Fibroblast of lung (primary cell): ENCODE results near the gene MAN1A1. TPM values are rescaled to one million over a fixed set of nuclear protein-coding genes. Genes with fewer than 3 reads are reported as not detected.

Experiments
- DNase-seq, 2 donors: peaks; one replicate each; pipeline versions ENCODE4 v3.0.0 to v3.0.0-alpha.2; 2010; ENCODE audit warnings: low read depth in 2 of 2
- H2AFZ ChIP-seq: 2 replicates; pipeline ENCODE4 v1.5.1; 2012; ENCODE audit warnings: low read length, control low read depth, inconsistent platforms
- H3K27ac ChIP-seq: 2 replicates; pipeline ENCODE4 v1.5.1; 2011; ENCODE audit warnings: low read length, control low read depth; ENCODE audit not compliant: insufficient read depth
- H3K27me3 ChIP-seq: 2 replicates; pipeline ENCODE4 v1.5.1; 2011; ENCODE audit warnings: mild to moderate bottlenecking, low read length; ENCODE audit not compliant: control insufficient read depth, insufficient read depth
- H3K36me3 ChIP-seq: 2 replicates; pipeline ENCODE4 v1.5.1; 2011; ENCODE audit warnings: low read length; ENCODE audit not compliant: control insufficient read depth, insufficient read depth
- H3K4me1 ChIP-seq: 2 replicates; pipeline ENCODE4 v1.5.1; 2011; ENCODE audit warnings: low read length; ENCODE audit not compliant: control insufficient read depth, insufficient read depth; ENCODE audit errors: extremely low read depth
- H3K4me2 ChIP-seq: 2 replicates; pipeline ENCODE4 v1.5.1; 2011; ENCODE audit warnings: low read length, control low read depth; ENCODE audit not compliant: insufficient read depth; ENCODE audit errors: extremely low read depth
- H3K4me3 ChIP-seq, 4 experiments: fragments of 200-600 bp in 1 of 4; sonication (generic) in 1 of 4; replicated peaks in 1 of 4; 2 replicates each; pipeline ENCODE4 v1.5.1; 2011 to 2016; ENCODE audit warnings: low read length in 4 of 4, low read depth in 3 of 4, mild to moderate bottlenecking in 3 of 4, control low read depth in 2 of 4, inconsistent platforms in 1 of 4, mixed read lengths in 1 of 4; ENCODE audit not compliant: insufficient read depth in 1 of 4; ENCODE audit errors: control extremely low read depth in 1 of 4
- H3K79me2 ChIP-seq: 2 replicates; pipeline ENCODE4 v1.5.1; 2012; ENCODE audit warnings: mild to moderate bottlenecking, low read length, inconsistent platforms; ENCODE audit not compliant: control insufficient read depth, insufficient read depth
- H3K9ac ChIP-seq: 2 replicates; pipeline ENCODE4 v1.5.1; 2011; ENCODE audit warnings: mild to moderate bottlenecking, low read length, control low read depth; ENCODE audit not compliant: insufficient read depth
- H3K9me3 ChIP-seq: 2 replicates; pipeline ENCODE4 v1.5.1; 2012; ENCODE audit warnings: low read depth, low read length; ENCODE audit not compliant: control insufficient read depth, insufficient read depth
- H4K20me1 ChIP-seq: 2 replicates; pipeline ENCODE4 v1.5.1; 2011; ENCODE audit warnings: low read length; ENCODE audit not compliant: control insufficient read depth, insufficient read depth; ENCODE audit errors: extremely low read depth
- CTCF ChIP-seq, 2 donors: IDR thresholded peaks in 1 of 2; conservative IDR thresholded peaks in 1 of 2; 1 replicate in 1 of 2; 2 replicates in 1 of 2; pipeline ENCODE4 v1.5.1; 2011 to 2012; ENCODE audit warnings: low read length in 2 of 2, control low read depth in 1 of 2, inconsistent platforms in 1 of 2, low read depth in 1 of 2, mild to moderate bottlenecking in 1 of 2
- EZH2 ChIP-seq: IDR thresholded peaks from 2 replicates; pipeline ENCODE4 v1.5.1; 2012; ENCODE audit warnings: low read length, control low read depth, mild to moderate bottlenecking; ENCODE audit errors: missing control alignments
- polyA minus RNA-seq: library from RNA; depleted of rRNA, polyadenylated mRNA; stranded (reverse); fragments of >200 nt; gene quantifications from 2 replicates; pipeline ENCODE4 v1.2.3, GENCODE V29; 2011; ENCODE audit warnings: low replicate concordance
- polyA plus RNA-seq, 2 donors: library from polyadenylated mRNA; depleted of rRNA in 1 of 2; stranded (reverse) in 1 of 2; unstranded in 1 of 2; fragments of >200 nt; gene quantifications; 2 replicates each; pipeline ENCODE4 v1.2.1, GENCODE V29; 2011 to 2012; ENCODE audit warnings: missing spikeins in 1 of 2
- total RNA-seq: library from RNA; depleted of rRNA; stranded (reverse); fragments of >200 nt; gene quantifications from 2 replicates; pipeline ENCODE4 v1.2.1, GENCODE V29; 2014

The MAN1A1 gene
- total RNA-seq (90.9 and 120 TPM in 2 replicates), polyA plus RNA-seq (39.5 and 48.2 TPM in 2 replicates), polyA minus RNA-seq (3.8 and 5.5 TPM in 2 replicates)
- 26.8 and 32.6 TPM in 2 replicates for polyA plus RNA-seq (2012)

- peak; percentile 75 to 80 for DNase-seq
- Histone ChIP-seq H3K79me2 (peaks cover 16% of the 10 kb centered on the region), H4K20me1 (no peaks in the 10 kb centered on the region), H3K9ac (peak within 1 kb of the TSS; percentile 71), H3K4me3 (peak within 1 kb of the TSS; percentile 55 to 87 (median 84)), H3K27me3 (no peaks in the 10 kb centered on the region), H3K9me3 (no peaks in the 10 kb centered on the region), H3K36me3 (no peaks in the 10 kb centered on the region), H3K4me2 (peak within 1 kb of the TSS; percentile 80), H3K27ac (peak within 1 kb of the TSS; percentile 89), H3K4me1 (peaks cover 3% of the 10 kb centered on the region), H2AFZ (peak within 1 kb of the TSS; percentile 75)
- TF ChIP-seq EZH2 (no peak), CTCF (conservative IDR thresholded peaks at IDR 0.05 in 1 of 2, IDR thresholded peaks at IDR 0.05 in 1 of 2; ENCODE audit: low read depth in 1 of 2, low read length in 2 of 2) (no peak)
Observed at GRCh38 chr6:119349361-119350201, at the start of gene MAN1A1. Gene MAN1A1 (minus strand): TSS chr6:119349761. CDS start chr6:119349065, 696 bp downstream.

GRCh38 chr6:119395192-119395591 lies 45.6 kb upstream of the MAN1A1 start:
- DNase-seq, result no peak
- no peaks in the 10 kb centered on the region for H3K4me1 ChIP-seq
- H3K79me2 ChIP-seq, result no peaks in the 10 kb centered on the region
- no peak overlapping the region for H3K27ac ChIP-seq
- H3K4me3 ChIP-seq, result no peak overlapping the region
- no peak overlapping the region for H2AFZ ChIP-seq
- H3K36me3 ChIP-seq, result no peaks in the 10 kb centered on the region
- no peaks in the 10 kb centered on the region for H3K9me3 ChIP-seq
- H4K20me1 ChIP-seq, result no peaks in the 10 kb centered on the region
- no peak for TF ChIP-seq EZH2
- TF ChIP-seq CTCF (conservative IDR thresholded peaks at IDR 0.05 in 1 of 2, IDR thresholded peaks at IDR 0.05 in 1 of 2; ENCODE audit: low read depth in 1 of 2, low read length in 2 of 2), result no peak
- no peak overlapping the region for H3K9ac ChIP-seq
- H3K4me2 ChIP-seq, result no peak overlapping the region
- H3K27me3 ChIP-seq, result no peaks in the 10 kb centered on the region

GRCh38 chr6:119390247-119390793 lies 40.8 kb upstream of the MAN1A1 start:
- no peak for TF ChIP-seq EZH2
- no peak for TF ChIP-seq CTCF (conservative IDR thresholded peaks at IDR 0.05 in 1 of 2, IDR thresholded peaks at IDR 0.05 in 1 of 2; ENCODE audit: low read depth in 1 of 2, low read length in 2 of 2)
- Histone ChIP-seq H4K20me1 (no peaks in the 10 kb centered on the region), H3K27ac (no peak overlapping the region), H3K9me3 (no peaks in the 10 kb centered on the region), H3K9ac (no peak overlapping the region), H3K79me2 (no peaks in the 10 kb centered on the region), H3K36me3 (no peaks in the 10 kb centered on the region), H3K4me1 (no peaks in the 10 kb centered on the region), H3K4me2 (no peak overlapping the region), H2AFZ (no peak overlapping the region), H3K27me3 (no peaks in the 10 kb centered on the region), H3K4me3 (no peak overlapping the region)
- peak in 1 of 2 donors; percentile 41 for DNase-seq
